Smooth muscle cell of the brain vasculature (primary cell): Measurements from ENCODE around the gene PDE4A.
"Not testable (repeated sequence)": the region's sequence is repeated elsewhere in the genome, so short reads cannot be mapped to it uniquely, and the experiment has no call there.

Experiments used
- DNase-seq: peaks from one replicate; pipeline ENCODE4 v3.0.0-alpha.2; 2012; ENCODE audit warnings: low read depth, low spot score

Gene PDE4A

GRCh38 chr19:10420444-10421239 is at the start of gene PDE4A:
Gene PDE4A (plus strand): TSS chr19:10420538. CDS start chr19:10420765, 227 bp downstream.
- DNase-seq = no peak

- no peak for DNase-seq
These were observed 47.6 kb upstream of the PDE4A start for GRCh38 chr19:10372690-10373089.

GRCh38 chr19:10374931-10375330 is 45.4 kb upstream of the PDE4A start:
- DNase-seq = no peak

GRCh38 chr19:10377140-10377640 is 43.1 kb upstream of the PDE4A start:
- DNase-seq = not testable (repeated sequence)

GRCh38 chr19:10378124-10378523 is 42.2 kb upstream of the PDE4A start:
- no peak for DNase-seq

- no peak for DNase-seq
These were observed 40.4 kb upstream of the PDE4A start for GRCh38 chr19:10379880-10380312.

- peak; percentile 95 for DNase-seq
These were observed 39.8 kb upstream of the PDE4A start, which contains the start of gene TYK2 for GRCh38 chr19:10380313-10381102. Gene TYK2 (minus strand): TSS chr19:10380572. CDS start chr19:10378406, 2,166 bp downstream.

GRCh38 chr19:10383223-10383499 is 37.2 kb upstream of the PDE4A start:
- not testable (repeated sequence) for DNase-seq

GRCh38 chr19:10384580-10384979 is 35.8 kb upstream of the PDE4A start:
- DNase-seq = no peak

GRCh38 chr19:10388957-10389356 is 31.4 kb upstream of the PDE4A start:
- DNase-seq = peak; percentile 74

GRCh38 chr19:10389863-10390262 is 30.5 kb upstream of the PDE4A start:
- no peak for DNase-seq

GRCh38 chr19:10390652-10391286 is 29.6 kb upstream of the PDE4A start:
- DNase-seq = no peak

GRCh38 chr19:10392120-10392519 is 28.2 kb upstream of the PDE4A start:
- DNase-seq = no peak

- no peak for DNase-seq
These were observed 27.2 kb upstream of the PDE4A start for GRCh38 chr19:10393137-10393536.

- no peak for DNase-seq
These were observed 25.3 kb upstream of the PDE4A start for GRCh38 chr19:10395003-10395402.

GRCh38 chr19:10395436-10395835 is 24.9 kb upstream of the PDE4A start:
- DNase-seq = no peak

- DNase-seq = no peak
These were observed 24.4 kb upstream of the PDE4A start for GRCh38 chr19:10395917-10396316.

GRCh38 chr19:10398819-10399218 is 21.5 kb upstream of the PDE4A start:
- no peak for DNase-seq

GRCh38 chr19:10399340-10399739 is 21.0 kb upstream of the PDE4A start:
- not testable (repeated sequence) for DNase-seq

GRCh38 chr19:10399878-10400277 is 20.5 kb upstream of the PDE4A start:
- no peak for DNase-seq

- DNase-seq = no peak
These were observed 17.8 kb upstream of the PDE4A start for GRCh38 chr19:10402441-10403038.
